Activated CD4-positive, alpha-beta memory T cell treated with anti-CD3 and anti-CD28 coated beads for 36 hours (primary cell): Measurements from ENCODE around the gene TMCC1. TPM values are rescaled to one million over a fixed set of nuclear protein-coding genes. Genes with fewer than 3 reads are reported as not detected.

Experiments used
- CTCF ChIA-PET: fragments of 350-600 bp; sonication (Branson Sonifier 250); formaldehyde crosslinking; loops from one replicate; lab custom pipeline; 2021; ENCODE audit warnings: antibody characterized with exemption, inconsistent platforms; lab: Charles Lee
- POLR2A ChIA-PET: fragments of 350-600 bp; sonication (Branson Sonifier 250); formaldehyde crosslinking; loops from one replicate; lab custom pipeline; 2021; ENCODE audit warnings: antibody characterized with exemption; lab: Charles Lee
- DNase-seq: peaks from one replicate; pipeline ENCODE4 v3.0.0-alpha.2; 2020
- H3K27ac Mint-ChIP-seq: one replicate; pipeline ENCODE4 v1.8.0; 2021; ENCODE audit warnings: mixed read lengths
- H3K27me3 Mint-ChIP-seq: one replicate; pipeline ENCODE4 v1.8.0; 2021; ENCODE audit warnings: mixed read lengths
- H3K36me3 Mint-ChIP-seq: one replicate; pipeline ENCODE4 v1.8.0; 2021; ENCODE audit warnings: mixed read lengths
- H3K4me1 Mint-ChIP-seq: one replicate; pipeline ENCODE4 v1.8.0; 2021; ENCODE audit warnings: low read depth, mixed read lengths
- H3K4me3 Mint-ChIP-seq: one replicate; pipeline ENCODE4 v1.8.0; 2021; ENCODE audit warnings: mild to moderate bottlenecking, mixed read lengths
- H3K9me3 Mint-ChIP-seq: one replicate; pipeline ENCODE4 v1.8.0; 2021; ENCODE audit warnings: mixed read lengths
- intact Hi-C: fragments of 100-400 bp; cut with micrococcal nuclease; formaldehyde crosslinking; loops from one replicate; pipeline ENCODE4 v1.15.1; 2023
- total RNA-seq, 2 experiments: library from RNA; stranded (reverse); gene quantifications; one replicate each; pipeline ENCODE4 v1.2.3, GENCODE V29; 2021

TMCC1 gene
- total RNA-seq, 2 experiments from 2014 or later: 20.6 to 20.8 TPM

GRCh38 chr3:129607391-129608068 lies 286.0 kb downstream of the TMCC1 start:
- H3K4me3 Mint-ChIP-seq: peak overlapping the region; percentile 76
- POLR2A ChIA-PET: no interaction called here
- peaks cover 12% of the 10 kb centered on the region for H3K4me1 Mint-ChIP-seq
- DNase-seq: no peak
- intact Hi-C loops: loop anchor here (1.0 to 5.0 kb wide), 3 partner anchors 117 to 225 kb away; partner anchors contain the start of gene IFT122
- H3K9me3 Mint-ChIP-seq: no peaks in the 10 kb centered on the region
- no peak overlapping the region for H3K27ac Mint-ChIP-seq
- H3K36me3 Mint-ChIP-seq: peaks cover 2% of the 10 kb centered on the region
- H3K27me3 Mint-ChIP-seq: peaks cover 14% of the 10 kb centered on the region
- CTCF ChIA-PET: no interaction called here

GRCh38 chr3:129606636-129607390 lies 286.7 kb downstream of the TMCC1 start, which contains the start of gene PLXND1:
Gene PLXND1 (minus strand): TSS chr3:129606676. CDS start chr3:129606639, 37 bp downstream.
- DNase-seq: peak; percentile 46
- H3K4me1 Mint-ChIP-seq: peaks cover 12% of the 10 kb centered on the region
- CTCF ChIA-PET: no interaction called here
- intact Hi-C loops: loop anchor here (5.0 kb wide), 2 partner anchors 165 to 225 kb away; partner anchors contain the start of gene IFT122
- POLR2A ChIA-PET: no interaction called here
- H3K9me3 Mint-ChIP-seq: no peaks in the 10 kb centered on the region
- peak within 1 kb of the TSS; percentile 76 for H3K4me3 Mint-ChIP-seq
- peaks cover 2% of the 10 kb centered on the region for H3K36me3 Mint-ChIP-seq
- H3K27me3 Mint-ChIP-seq: peaks cover 14% of the 10 kb centered on the region
- H3K27ac Mint-ChIP-seq: no peak within 1 kb of the TSS

GRCh38 chr3:129605922-129606635 lies 287.4 kb downstream of the TMCC1 start:
- ChIA-PET POLR2A (no interaction called here), CTCF (interaction anchor here (0.6 to 1.4 kb wide), 7 partner anchors 12 to 636 kb away, joined by 3 to 5 read pairs (median 3); no protein-coding TSS in a partner anchor)
- Mint-ChIP-seq H3K36me3 (peaks cover 2% of the 10 kb centered on the region), H3K27me3 (peaks cover 14% of the 10 kb centered on the region), H3K4me1 (peaks cover 12% of the 10 kb centered on the region), H3K4me3 (peak overlapping the region; percentile 74), H3K27ac (no peak overlapping the region), H3K9me3 (no peaks in the 10 kb centered on the region)
- peak; percentile 22 for DNase-seq
- intact Hi-C loops: loop anchor here (5.0 kb wide), 2 partner anchors 164 to 224 kb away; partner anchors contain the start of gene IFT122

GRCh38 chr3:129605203-129605921 lies 288.1 kb downstream of the TMCC1 start:
- peak; percentile 56 for DNase-seq
- ChIA-PET POLR2A (no interaction called here), CTCF (interaction anchor here (0.6 to 1.4 kb wide), 7 partner anchors 11 to 635 kb away, joined by 3 to 5 read pairs (median 3); no protein-coding TSS in a partner anchor)
- H3K36me3 Mint-ChIP-seq: peaks cover 2% of the 10 kb centered on the region
- intact Hi-C loops: loop anchor here (5.0 kb wide), 2 partner anchors 163 to 223 kb away; partner anchors contain the start of gene IFT122
- H3K27ac Mint-ChIP-seq: no peak overlapping the region
- H3K4me3 Mint-ChIP-seq: peak overlapping the region; percentile 74
- H3K9me3 Mint-ChIP-seq: no peaks in the 10 kb centered on the region
- peaks cover 12% of the 10 kb centered on the region for H3K4me1 Mint-ChIP-seq
- peaks cover 14% of the 10 kb centered on the region for H3K27me3 Mint-ChIP-seq

GRCh38 chr3:129604767-129605166 lies 288.7 kb downstream of the TMCC1 start:
- peaks cover 14% of the 10 kb centered on the region for H3K27me3 Mint-ChIP-seq
- DNase-seq: no peak
- H3K27ac Mint-ChIP-seq: no peak overlapping the region
- intact Hi-C loops: loop anchor here (5.0 kb wide), 2 partner anchors 162 to 222 kb away; partner anchors contain the start of gene IFT122
- H3K36me3 Mint-ChIP-seq: peaks cover 2% of the 10 kb centered on the region
- ChIA-PET POLR2A (no interaction called here), CTCF (interaction anchor here (1.0 to 1.4 kb wide), 4 partner anchors 23 to 224 kb away, joined by 3 to 5 read pairs (median 3); no protein-coding TSS in a partner anchor)
- H3K9me3 Mint-ChIP-seq: no peaks in the 10 kb centered on the region
- peaks cover 12% of the 10 kb centered on the region for H3K4me1 Mint-ChIP-seq
- H3K4me3 Mint-ChIP-seq: peak overlapping the region; percentile 16

GRCh38 chr3:129603991-129604749 lies 289.3 kb downstream of the TMCC1 start:
- ChIA-PET POLR2A (no interaction called here), CTCF (no interaction called here)
- Mint-ChIP-seq H3K4me3 (no peak overlapping the region), H3K27me3 (peaks cover 14% of the 10 kb centered on the region), H3K36me3 (peaks cover 2% of the 10 kb centered on the region), H3K9me3 (no peaks in the 10 kb centered on the region), H3K27ac (no peak overlapping the region), H3K4me1 (peaks cover 12% of the 10 kb centered on the region)
- DNase-seq: no peak
- intact Hi-C loops: no loop called here

- DNase-seq: no peak
- intact Hi-C loops: no loop called here
- ChIA-PET CTCF (no interaction called here), POLR2A (no interaction called here)
- no peak overlapping the region for H3K4me3 Mint-ChIP-seq
- H3K36me3 Mint-ChIP-seq: peaks cover 2% of the 10 kb centered on the region
- no peak overlapping the region for H3K27ac Mint-ChIP-seq
- peaks cover 12% of the 10 kb centered on the region for H3K4me1 Mint-ChIP-seq
- peaks cover 14% of the 10 kb centered on the region for H3K27me3 Mint-ChIP-seq
- no peaks in the 10 kb centered on the region for H3K9me3 Mint-ChIP-seq
These were observed 290.0 kb downstream of the TMCC1 start for GRCh38 chr3:129603561-129603942.

GRCh38 chr3:129602730-129603560 lies 290.6 kb downstream of the TMCC1 start:
- ChIA-PET POLR2A (interaction anchor here (0.6 kb wide), 1 partner anchor 221 kb away, joined by 3 read pairs; no protein-coding TSS in a partner anchor), CTCF (no interaction called here)
- intact Hi-C loops: no loop called here
- Mint-ChIP-seq H3K9me3 (no peaks in the 10 kb centered on the region), H3K27ac (no peak overlapping the region), H3K4me3 (no peak overlapping the region), H3K4me1 (peaks cover 12% of the 10 kb centered on the region), H3K36me3 (peaks cover 2% of the 10 kb centered on the region), H3K27me3 (peaks cover 14% of the 10 kb centered on the region)
- no peak for DNase-seq

GRCh38 chr3:129602309-129602708 lies 291.2 kb downstream of the TMCC1 start:
- Mint-ChIP-seq H3K4me1 (peaks cover 11% of the 10 kb centered on the region), H3K27me3 (peaks cover 14% of the 10 kb centered on the region), H3K4me3 (no peak overlapping the region), H3K9me3 (no peaks in the 10 kb centered on the region), H3K27ac (no peak overlapping the region), H3K36me3 (peaks cover 2% of the 10 kb centered on the region)
- POLR2A ChIA-PET: interaction anchor here (0.6 kb wide), 1 partner anchor 222 kb away, joined by 3 read pairs; no protein-coding TSS in a partner anchor
- intact Hi-C loops: no loop called here
- CTCF ChIA-PET: no interaction called here
- DNase-seq: no peak

- H3K27me3 Mint-ChIP-seq: peaks cover 11% of the 10 kb centered on the region
These were observed 291.8 kb downstream of the TMCC1 start for GRCh38 chr3:129601713-129602112.

More at GRCh38 chr3:129601713-129602112, 291.8 kb downstream of the TMCC1 start:
- intact Hi-C loops: no loop called here
- ChIA-PET POLR2A (no interaction called here), CTCF (no interaction called here)
- Mint-ChIP-seq H3K4me3 (no peak overlapping the region), H3K4me1 (peaks cover 6% of the 10 kb centered on the region), H3K36me3 (peaks cover 2% of the 10 kb centered on the region), H3K27ac (no peak overlapping the region), H3K9me3 (no peaks in the 10 kb centered on the region)
- DNase-seq: no peak
